Neural progenitor cell (in vitro differentiated cells): Measurements from ENCODE around the gene EIF6.
"Not testable (repeated sequence)": the region's sequence is repeated elsewhere in the genome, so short reads cannot be mapped to it uniquely, and the experiment has no call there.

ENCODE experiments used
- CTCF ChIP-seq: fragments of 200-600 bp; sonication (generic); IDR thresholded peaks from 2 replicates; pipeline ENCODE4 v1.5.1; 2017; ENCODE audit warnings: antibody characterized with exemption, mild to moderate bottlenecking
- EZH2 ChIP-seq: fragments of 200-600 bp; sonication (generic); IDR thresholded peaks from 2 replicates; pipeline ENCODE4 v1.6.1; 2017; ENCODE audit warnings: antibody characterized with exemption, mild to moderate bottlenecking, moderate library complexity
- EZH2phosphoT487 ChIP-seq: fragments of 200-600 bp; sonication (generic); IDR thresholded peaks from 2 replicates; pipeline ENCODE4 v1.6.1; 2017; ENCODE audit warnings: antibody characterized with exemption

DNA sequence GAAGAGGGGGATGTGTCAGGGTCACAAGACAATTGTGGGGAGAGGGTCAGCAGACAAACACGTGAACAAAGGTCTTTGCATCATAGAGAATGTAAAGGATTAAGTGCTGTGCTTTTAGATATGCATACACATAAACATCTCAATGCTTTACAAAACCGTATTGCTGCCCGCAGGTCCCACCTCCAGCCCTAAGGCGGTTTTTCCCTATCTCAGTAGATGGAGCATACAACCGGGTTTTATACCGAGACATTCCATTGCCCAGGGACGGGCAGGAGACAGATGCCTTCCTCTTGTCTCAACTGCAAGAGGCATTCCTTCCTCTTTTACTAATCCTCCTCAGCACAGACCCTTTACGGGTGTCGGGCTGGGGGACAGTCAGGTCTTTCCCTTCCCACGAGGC, 22.3 kb downstream of the EIF6 start:
- not testable (repeated sequence) for TF ChIP-seq CTCF, EZH2phosphoT487, EZH2
